KMS-11 (cell line): ENCODE data around the gene SLC2A13.
A peak's percentile ranks its signal among the peaks of the same experiment; 100 is the strongest.
"Not testable (repeated sequence)": the region's sequence is repeated elsewhere in the genome, so short reads cannot be mapped to it uniquely, and the experiment has no call there.

ENCODE experiments used
- H2AFZ ChIP-seq: fragments of 200-600 bp; sonication (generic); 2 replicates; pipeline ENCODE4 v1.6.1; 2016; ENCODE audit warnings: antibody characterized with exemption, mixed run types, low read depth
- H3K27ac ChIP-seq: fragments of 200-600 bp; sonication (generic); 2 replicates; pipeline ENCODE4 v1.6.1; 2016; ENCODE audit warnings: mild to moderate bottlenecking, mixed run types
- H3K27me3 ChIP-seq: fragments of 200-600 bp; sonication (generic); 2 replicates; pipeline ENCODE4 v1.6.1; 2017; ENCODE audit warnings: mild to moderate bottlenecking, low read depth, mixed run types, moderate library complexity; ENCODE audit not compliant: insufficient read depth
- H3K36me3 ChIP-seq: fragments of 200-600 bp; sonication (generic); 2 replicates; pipeline ENCODE4 v1.6.1; 2017; ENCODE audit warnings: mild to moderate bottlenecking, mixed run types; ENCODE audit not compliant: insufficient read depth
- H3K4me1 ChIP-seq: fragments of 200-600 bp; sonication (generic); 2 replicates; pipeline ENCODE4 v1.6.1; 2016; ENCODE audit warnings: mild to moderate bottlenecking, low read depth, mixed run types; ENCODE audit not compliant: poor library complexity, severe bottlenecking
- H3K4me2 ChIP-seq: fragments of 200-600 bp; sonication (generic); 2 replicates; pipeline ENCODE4 v1.7.0; 2016; ENCODE audit warnings: mild to moderate bottlenecking, mixed run types
- H3K4me3 ChIP-seq: fragments of 200-600 bp; sonication (generic); IDR thresholded peaks from 2 replicates; pipeline ENCODE4 v1.6.1; 2017; ENCODE audit warnings: low read depth, low read length, mixed read lengths; ENCODE audit not compliant: insufficient read depth
- H3K79me2 ChIP-seq: fragments of 200-600 bp; sonication (generic); 2 replicates; pipeline ENCODE4 v1.6.1; 2016; ENCODE audit warnings: low read depth, mixed run types; ENCODE audit not compliant: insufficient read depth
- H3K9ac ChIP-seq: fragments of 200-600 bp; sonication (generic); 2 replicates; pipeline ENCODE4 v1.6.1; 2016; ENCODE audit warnings: mild to moderate bottlenecking, mixed run types
- H4K20me1 ChIP-seq: fragments of 200-600 bp; sonication (generic); 2 replicates; pipeline ENCODE4 v1.6.1; 2016; ENCODE audit warnings: mild to moderate bottlenecking, mixed run types; ENCODE audit not compliant: insufficient read depth
- TF ChIP-seq, protein P1 (sequence below): fragments of 200-600 bp; sonication (generic); conservative IDR thresholded peaks from 2 replicates; pipeline ENCODE4 v1.6.1; 2017; ENCODE audit warnings: low read depth, mild to moderate bottlenecking, antibody characterized with exemption, low read length, moderate library complexity, mixed read lengths

The SLC2A13 gene

DNA sequence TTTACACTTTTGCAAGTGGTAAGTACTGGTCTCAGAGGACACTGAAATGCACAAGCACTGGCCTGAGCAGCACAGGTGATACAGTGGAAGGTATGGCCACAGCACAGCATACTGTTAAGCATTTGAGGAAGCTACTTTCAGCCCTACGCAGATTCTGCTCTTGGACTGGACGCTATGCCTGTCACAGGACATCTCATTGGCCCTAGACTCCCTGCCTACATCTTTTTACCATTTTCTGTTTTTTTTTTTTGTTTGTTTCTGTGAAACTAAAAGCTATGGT lies 342.1 kb downstream of the SLC2A13 start:
- H4K20me1 ChIP-seq = no peaks in the 10 kb centered on the region
- H3K4me1 ChIP-seq = no peaks in the 10 kb centered on the region
- H3K9ac ChIP-seq = no peak overlapping the region
- no peaks in the 10 kb centered on the region for H3K36me3 ChIP-seq
- H3K79me2 ChIP-seq = no peaks in the 10 kb centered on the region
- H3K4me2 ChIP-seq = no peak overlapping the region
- H2AFZ ChIP-seq = no peak overlapping the region
- H3K4me3 ChIP-seq = no peak overlapping the region
- TF ChIP-seq, protein P1, sequence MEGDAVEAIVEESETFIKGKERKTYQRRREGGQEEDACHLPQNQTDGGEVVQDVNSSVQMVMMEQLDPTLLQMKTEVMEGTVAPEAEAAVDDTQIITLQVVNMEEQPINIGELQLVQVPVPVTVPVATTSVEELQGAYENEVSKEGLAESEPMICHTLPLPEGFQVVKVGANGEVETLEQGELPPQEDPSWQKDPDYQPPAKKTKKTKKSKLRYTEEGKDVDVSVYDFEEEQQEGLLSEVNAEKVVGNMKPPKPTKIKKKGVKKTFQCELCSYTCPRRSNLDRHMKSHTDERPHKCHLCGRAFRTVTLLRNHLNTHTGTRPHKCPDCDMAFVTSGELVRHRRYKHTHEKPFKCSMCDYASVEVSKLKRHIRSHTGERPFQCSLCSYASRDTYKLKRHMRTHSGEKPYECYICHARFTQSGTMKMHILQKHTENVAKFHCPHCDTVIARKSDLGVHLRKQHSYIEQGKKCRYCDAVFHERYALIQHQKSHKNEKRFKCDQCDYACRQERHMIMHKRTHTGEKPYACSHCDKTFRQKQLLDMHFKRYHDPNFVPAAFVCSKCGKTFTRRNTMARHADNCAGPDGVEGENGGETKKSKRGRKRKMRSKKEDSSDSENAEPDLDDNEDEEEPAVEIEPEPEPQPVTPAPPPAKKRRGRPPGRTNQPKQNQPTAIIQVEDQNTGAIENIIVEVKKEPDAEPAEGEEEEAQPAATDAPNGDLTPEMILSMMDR = no peak
- no peak overlapping the region for H3K27ac ChIP-seq
- H3K27me3 ChIP-seq = no peaks in the 10 kb centered on the region

DNA sequence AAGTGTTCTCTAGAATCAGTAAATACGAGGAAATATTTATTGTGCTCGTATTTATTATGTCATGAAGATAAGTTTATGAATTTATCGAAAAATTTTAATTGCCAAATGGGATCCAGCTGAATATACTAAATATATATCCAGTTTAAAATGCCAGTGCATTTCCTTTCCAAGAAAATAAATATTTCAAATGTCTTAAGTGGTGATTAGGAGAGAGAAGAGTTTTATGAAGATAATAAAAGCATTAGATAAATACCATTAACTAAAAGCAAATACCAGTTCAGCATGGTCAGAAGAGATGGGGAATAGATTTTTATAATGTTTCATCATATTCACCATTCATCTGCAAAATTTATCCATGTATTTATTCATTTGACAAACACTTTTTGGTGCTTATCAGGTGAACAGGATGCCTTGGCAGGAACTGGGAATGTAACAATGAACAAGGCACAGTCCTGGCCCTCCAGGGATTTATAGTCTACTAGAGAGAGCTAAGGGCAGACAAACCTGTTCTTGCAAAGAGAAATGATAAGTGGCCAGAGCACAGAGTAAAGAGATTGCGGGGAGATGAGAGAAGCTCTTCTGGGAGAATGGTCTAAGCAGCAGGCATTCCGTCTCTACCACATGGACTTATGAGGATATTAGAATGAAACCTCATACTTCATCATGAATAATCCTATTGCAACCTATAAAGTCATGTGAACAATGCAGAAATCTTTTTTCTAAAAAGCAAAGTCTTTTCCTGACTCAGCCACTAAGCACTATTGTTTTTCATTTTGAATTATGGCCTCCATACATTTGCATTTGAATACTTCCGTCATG lies 342.6 kb downstream of the SLC2A13 start:
- H3K27me3 ChIP-seq = no peaks in the 10 kb centered on the region
- no peaks in the 10 kb centered on the region for H4K20me1 ChIP-seq
- no peaks in the 10 kb centered on the region for H3K79me2 ChIP-seq
- H2AFZ ChIP-seq = no peak overlapping the region
- no peak overlapping the region for H3K9ac ChIP-seq
- H3K27ac ChIP-seq = no peak overlapping the region
- H3K4me2 ChIP-seq = no peak overlapping the region
- no peaks in the 10 kb centered on the region for H3K36me3 ChIP-seq
- no peak overlapping the region for H3K4me3 ChIP-seq
- TF ChIP-seq, protein P1 = no peak
- no peaks in the 10 kb centered on the region for H3K4me1 ChIP-seq

DNA sequence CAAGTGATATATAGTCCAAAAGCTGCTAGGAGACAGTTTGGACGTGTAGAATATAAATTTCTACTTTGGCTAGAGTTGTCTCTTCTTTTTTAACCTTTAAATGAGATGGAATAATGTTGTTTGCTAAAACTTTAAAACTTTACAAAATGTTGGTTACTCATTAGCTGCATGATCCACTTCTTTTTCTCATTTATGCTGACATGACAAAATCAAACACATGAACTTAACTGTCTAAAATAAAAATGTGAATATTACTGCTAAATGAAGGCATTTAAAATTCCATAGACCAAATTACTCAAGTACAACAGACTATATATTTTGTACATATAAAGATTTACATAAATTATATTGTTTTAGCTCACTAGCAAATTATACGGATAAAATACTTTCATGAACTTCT lies 350.4 kb downstream of the SLC2A13 start:
- H3K9ac ChIP-seq = no peak overlapping the region
- no peak overlapping the region for H3K4me3 ChIP-seq
- no peaks in the 10 kb centered on the region for H4K20me1 ChIP-seq
- no peak overlapping the region for H2AFZ ChIP-seq
- TF ChIP-seq, protein P1 = no peak
- H3K4me2 ChIP-seq = no peak overlapping the region
- H3K79me2 ChIP-seq = no peaks in the 10 kb centered on the region
- H3K4me1 ChIP-seq = peaks cover 18% of the 10 kb centered on the region
- H3K27ac ChIP-seq = no peak overlapping the region
- no peaks in the 10 kb centered on the region for H3K27me3 ChIP-seq
- no peaks in the 10 kb centered on the region for H3K36me3 ChIP-seq

DNA sequence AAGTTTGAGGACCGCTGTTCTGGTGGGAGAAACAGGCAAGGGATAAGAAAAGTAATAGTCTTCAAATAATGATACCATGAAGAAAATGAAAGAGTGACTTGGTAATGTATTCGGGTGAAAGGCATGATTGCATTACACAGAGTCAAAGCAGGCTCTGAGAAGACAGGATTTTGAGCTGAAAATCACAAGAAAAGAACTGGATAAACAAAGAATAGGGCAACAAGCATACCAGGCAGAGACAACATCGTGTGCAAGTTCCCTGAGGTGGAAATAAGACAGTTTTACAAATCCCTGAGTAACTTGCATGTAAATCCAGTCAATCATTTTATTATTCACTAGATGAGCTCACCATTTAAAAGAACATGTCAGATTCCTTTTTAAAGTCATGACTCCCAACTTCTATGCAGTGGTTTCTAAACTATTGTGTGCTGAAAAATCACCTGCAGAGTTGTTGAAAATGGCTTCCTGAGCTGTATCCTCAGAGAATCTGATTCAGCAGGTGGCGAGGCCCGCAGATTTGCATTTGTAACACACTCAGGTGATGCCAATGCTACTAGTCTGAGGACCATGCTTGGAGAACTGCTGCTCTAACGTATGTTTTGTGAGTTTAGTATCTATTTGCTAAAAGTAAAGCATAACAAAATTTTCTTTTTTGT lies 353.3 kb downstream of the SLC2A13 start:
- H3K4me3 ChIP-seq = no peak overlapping the region
- H3K4me1 ChIP-seq = peaks cover 18% of the 10 kb centered on the region
- peak overlapping the region; percentile 24; the same call in 1 of the 2 replicates for H3K4me2 ChIP-seq
- H3K36me3 ChIP-seq = no peaks in the 10 kb centered on the region
- no peaks in the 10 kb centered on the region for H3K79me2 ChIP-seq
- H2AFZ ChIP-seq = 0 out of 2 replicates have a peak overlapping the region, but pooled peaks have one; percentile 2
- TF ChIP-seq, protein P1 = no peak
- H3K27ac ChIP-seq = peak overlapping the region; percentile 13
- H4K20me1 ChIP-seq = no peaks in the 10 kb centered on the region
- H3K9ac ChIP-seq = no peak overlapping the region
- H3K27me3 ChIP-seq = no peaks in the 10 kb centered on the region

DNA sequence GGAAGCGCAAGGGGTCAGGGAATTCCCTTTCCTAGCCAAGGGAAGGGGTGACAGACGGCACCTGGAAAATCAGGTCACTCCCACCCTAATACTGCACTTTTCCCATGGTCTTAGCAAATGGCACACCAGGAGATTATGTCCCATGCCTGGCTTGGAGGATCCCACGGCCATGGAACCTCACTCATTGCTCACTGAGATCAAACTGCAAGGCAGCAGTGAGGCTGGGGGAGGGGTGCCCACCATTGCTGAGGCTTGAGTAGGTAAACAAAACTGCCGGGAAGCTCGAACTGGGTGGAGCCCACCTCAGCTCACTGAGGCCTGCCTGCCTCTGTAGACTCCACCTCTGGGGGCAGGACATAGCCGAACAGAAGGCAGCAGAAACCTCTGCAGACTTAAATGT lies 359.7 kb downstream of the SLC2A13 start:
- H3K36me3 ChIP-seq, H4K20me1 ChIP-seq, H2AFZ ChIP-seq, H3K4me1 ChIP-seq, H3K4me2 ChIP-seq, H3K27me3 ChIP-seq, H3K4me3 ChIP-seq, H3K27ac ChIP-seq, H3K9ac ChIP-seq, H3K79me2 ChIP-seq: not testable (repeated sequence)
